ENCODE measurements around the gene TMEM125.

TMEM125 gene

GRCh38 chr1:43307458-43308158 is 37.8 kb downstream of the TMEM125 start:
- DNase-seq (ENCODE audit: extremely low read depth in 1 of 2, low read depth in 1 of 2), result no peak

GRCh38 chr1:43308635-43309404 is 39.0 kb downstream of the TMEM125 start:
- no peak for DNase-seq (ENCODE audit: extremely low read depth in 1 of 2, low read depth in 1 of 2)

- DNase-seq (ENCODE audit: extremely low read depth in 1 of 2, low read depth in 1 of 2), result no peak
Observed at GRCh38 chr1:43309405-43310025, 39.7 kb downstream of the TMEM125 start.

GRCh38 chr1:43311521-43311920 is 41.7 kb downstream of the TMEM125 start:
- no peak for DNase-seq (ENCODE audit: extremely low read depth in 1 of 2, low read depth in 1 of 2)

- DNase-seq (ENCODE audit: extremely low read depth in 1 of 2, low read depth in 1 of 2), result no peak
Observed at GRCh38 chr1:43312212-43312623, 42.4 kb downstream of the TMEM125 start.

- no peak for DNase-seq (ENCODE audit: extremely low read depth in 1 of 2, low read depth in 1 of 2)
Observed at GRCh38 chr1:43312663-43313515, 43.1 kb downstream of the TMEM125 start.

GRCh38 chr1:43313771-43314170 is 44.0 kb downstream of the TMEM125 start:
- DNase-seq (ENCODE audit: extremely low read depth in 1 of 2, low read depth in 1 of 2), result no peak

- no peak for DNase-seq (ENCODE audit: extremely low read depth in 1 of 2, low read depth in 1 of 2)
Observed at GRCh38 chr1:43314233-43314632, 44.5 kb downstream of the TMEM125 start.

GRCh38 chr1:43315481-43315880 is 45.7 kb downstream of the TMEM125 start:
- DNase-seq (ENCODE audit: extremely low read depth in 1 of 2, low read depth in 1 of 2), result no peak

GRCh38 chr1:43315963-43316737 is 46.4 kb downstream of the TMEM125 start:
- no peak for DNase-seq (ENCODE audit: extremely low read depth in 1 of 2, low read depth in 1 of 2)

- DNase-seq (ENCODE audit: extremely low read depth in 1 of 2, low read depth in 1 of 2), result no peak
Observed at GRCh38 chr1:43316738-43317520, 47.1 kb downstream of the TMEM125 start.

GRCh38 chr1:43317817-43318471 is 48.2 kb downstream of the TMEM125 start:
- DNase-seq (ENCODE audit: extremely low read depth in 1 of 2, low read depth in 1 of 2), result no peak

GRCh38 chr1:43318831-43319230 is 49.0 kb downstream of the TMEM125 start:
- no peak for DNase-seq (ENCODE audit: extremely low read depth in 1 of 2, low read depth in 1 of 2)

- DNase-seq (ENCODE audit: extremely low read depth in 1 of 2, low read depth in 1 of 2), result no peak
Observed at GRCh38 chr1:43319288-43319687, 49.5 kb downstream of the TMEM125 start.

- DNase-seq (ENCODE audit: extremely low read depth in 1 of 2, low read depth in 1 of 2), result no peak
Observed at GRCh38 chr1:43319766-43320165, 50.0 kb downstream of the TMEM125 start.

- DNase-seq (ENCODE audit: extremely low read depth in 1 of 2, low read depth in 1 of 2), result no peak
Observed at GRCh38 chr1:43321331-43321891, 51.6 kb downstream of the TMEM125 start.

GRCh38 chr1:43322506-43322905 is 52.7 kb downstream of the TMEM125 start:
- DNase-seq (ENCODE audit: extremely low read depth in 1 of 2, low read depth in 1 of 2), result no peak

Measured in activated CD8-positive, alpha-beta memory T cell treated with anti-CD3 and anti-CD28 coated beads for 1 hour (primary cell).